H1 (cell line): ENCODE measurements around the gene MYOM1. TPM values are rescaled to one million over a fixed set of nuclear protein-coding genes. Genes with fewer than 3 reads are reported as not detected.

Experiments
- polyA plus RNA-seq, 7 experiments: library from polyadenylated mRNA; depleted of rRNA in 3 of 7; stranded (reverse) in 5 of 7; unstranded in 2 of 7; fragments of >200 nt in 5 of 7; fragments of 200-250 nt in 2 of 7; gene quantifications; 1 replicate in 5 of 7; 2 replicates in 1 of 7; 4 replicates in 1 of 7; pipeline versions ENCODE4 v1.2.1 to v1.2.3, GENCODE V29; 2011 to 2013; ENCODE audit warnings: missing spikeins in 2 of 7, mixed read lengths in 2 of 7
- total RNA-seq: library from RNA; stranded (reverse); fragmentation: NEBNext Ultra II Directional; extraction: Animal tissue kit (Norgen Biotek cat#: 25700); gene quantifications from 2 replicates; pipeline ENCODE4 v1.2.1, GENCODE V29; 2021
- TF ChIP-seq, protein P1 (sequence below): IDR thresholded peaks from 2 replicates; pipeline ENCODE4 v1.6.1; 2011; ENCODE audit warnings: low read length, improper control_type of control experiment

Gene MYOM1
- total and polyA plus RNA-seq, 2 of the 8 experiments (the other 6 are each of a cell fraction or from before 2014, with no cell fraction given): 0.06 to 0.32 TPM

DNA sequence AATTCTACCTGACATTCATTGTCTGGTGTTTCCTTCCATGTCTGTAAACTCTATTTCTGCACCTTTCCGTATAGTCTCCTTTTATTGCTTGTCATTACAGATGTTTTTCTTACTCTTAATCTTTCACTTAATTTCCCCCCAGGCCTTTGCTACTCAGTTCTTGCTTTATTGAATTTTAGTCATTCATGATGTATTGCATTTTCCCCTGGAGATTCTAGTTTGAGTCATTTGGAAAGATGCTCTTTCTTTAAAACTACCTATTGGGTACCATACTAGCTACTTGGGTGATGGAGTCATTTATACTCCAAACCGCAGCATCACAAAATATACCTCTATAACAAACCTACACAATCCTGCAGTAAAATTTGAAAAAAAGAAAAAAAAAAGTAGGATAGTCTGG lies 179.6 kb downstream of the MYOM1 start (continued):
- TF ChIP-seq, protein P1, sequence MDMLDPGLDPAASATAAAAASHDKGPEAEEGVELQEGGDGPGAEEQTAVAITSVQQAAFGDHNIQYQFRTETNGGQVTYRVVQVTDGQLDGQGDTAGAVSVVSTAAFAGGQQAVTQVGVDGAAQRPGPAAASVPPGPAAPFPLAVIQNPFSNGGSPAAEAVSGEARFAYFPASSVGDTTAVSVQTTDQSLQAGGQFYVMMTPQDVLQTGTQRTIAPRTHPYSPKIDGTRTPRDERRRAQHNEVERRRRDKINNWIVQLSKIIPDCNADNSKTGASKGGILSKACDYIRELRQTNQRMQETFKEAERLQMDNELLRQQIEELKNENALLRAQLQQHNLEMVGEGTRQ: no peak
- TF ChIP-seq, all 59 proteins: peak for 0
